Endodermal cell (in vitro differentiated cells): ENCODE results near the gene YOD1. TPM values are rescaled to one million over a fixed set of nuclear protein-coding genes. Genes with fewer than 3 reads are reported as not detected.

Experiments used
- DNase-seq: peaks from one replicate; pipeline ENCODE4 v3.0.0-alpha.2; 2017
- H3K27ac ChIP-seq: 2 replicates; pipeline ENCODE4 v1.5.1; 2013; ENCODE audit warnings: mild to moderate bottlenecking, low read depth, low read length, moderate library complexity
- H3K27me3 ChIP-seq: 2 replicates; pipeline ENCODE4 v1.6.1; 2013; ENCODE audit warnings: mild to moderate bottlenecking, low read length, moderate library complexity; ENCODE audit not compliant: insufficient read depth, control insufficient read depth, poor library complexity, severe bottlenecking
- H3K36me3 ChIP-seq: 2 replicates; pipeline ENCODE4 v1.7.0; 2013; ENCODE audit warnings: mild to moderate bottlenecking, low read length, moderate library complexity; ENCODE audit not compliant: control insufficient read depth, insufficient read depth
- H3K4me1 ChIP-seq: one replicate; pipeline ENCODE4 v1.7.0; 2013; ENCODE audit warnings: low read length; ENCODE audit not compliant: control insufficient read depth, insufficient read depth
- H3K4me3 ChIP-seq: 2 replicates; pipeline ENCODE4 v1.5.1; 2013; ENCODE audit warnings: mild to moderate bottlenecking, low read length, moderate library complexity
- H3K9ac ChIP-seq: 2 replicates; pipeline ENCODE4 v1.6.1; 2013; ENCODE audit warnings: mild to moderate bottlenecking, low read length, moderate library complexity; ENCODE audit not compliant: poor library complexity, severe bottlenecking; ENCODE audit errors: extremely low read depth
- H3K9me3 ChIP-seq: 2 replicates; pipeline ENCODE4 v1.6.1; 2013; ENCODE audit warnings: mild to moderate bottlenecking, low read length, moderate library complexity; ENCODE audit not compliant: control insufficient read depth
- H3K27ac Mint-ChIP-seq: 2 replicates; pipeline ENCODE4 v1.8.0; 2020; ENCODE audit warnings: mixed read lengths
- H3K27me3 Mint-ChIP-seq: 2 replicates; pipeline ENCODE4 v1.8.0; 2021; ENCODE audit warnings: mild to moderate bottlenecking, mixed read lengths; ENCODE audit not compliant: insufficient read depth
- H3K36me3 Mint-ChIP-seq: 2 replicates; pipeline ENCODE4 v1.8.0; 2020; ENCODE audit warnings: low read depth, mixed read lengths
- H3K4me1 Mint-ChIP-seq: 2 replicates; pipeline ENCODE4 v1.8.0; 2020; ENCODE audit warnings: mixed read lengths
- H3K4me3 Mint-ChIP-seq: 2 replicates; pipeline ENCODE4 v1.8.0; 2020; ENCODE audit warnings: mild to moderate bottlenecking, moderate library complexity, mixed read lengths
- H3K9me3 Mint-ChIP-seq: 2 replicates; pipeline ENCODE4 v1.8.0; 2020; ENCODE audit warnings: mild to moderate bottlenecking, mixed read lengths
- WGBS, 2 experiments: methylation state at CpG; one replicate each; pipeline versions ENCODE4 v1.1.5 to v1.1.7; 2013; ENCODE audit warnings: missing lambda C conversion rate in 2 of 2, mixed read lengths in 1 of 2; ENCODE audit not compliant: insufficient coverage in 1 of 2, insufficient read length in 1 of 2; 5-methylcytosine and 5-hydroxymethylcytosine counted together
- total RNA-seq, 2 donors: library from RNA; stranded (reverse); fragmentation: NEBNext Ultra II Directional in 1 of 2; extraction: Animal tissue kit (Norgen Biotek cat#: 25700) in 1 of 2; gene quantifications; 2 replicates in 1 of 2; 3 replicates in 1 of 2; pipeline ENCODE4 v1.2.1, GENCODE V29; 2021
- TF ChIP-seq, protein P1 (sequence below): fragments of 200-600 bp; sonication (generic); conservative IDR thresholded peaks from 2 replicates; pipeline ENCODE4 v1.5.0; 2021; ENCODE audit warnings: antibody characterized with exemption, mild to moderate bottlenecking

Gene YOD1
- total RNA-seq, 2 donors from 2014 or later: 10.8 to 18.8 TPM

DNA sequence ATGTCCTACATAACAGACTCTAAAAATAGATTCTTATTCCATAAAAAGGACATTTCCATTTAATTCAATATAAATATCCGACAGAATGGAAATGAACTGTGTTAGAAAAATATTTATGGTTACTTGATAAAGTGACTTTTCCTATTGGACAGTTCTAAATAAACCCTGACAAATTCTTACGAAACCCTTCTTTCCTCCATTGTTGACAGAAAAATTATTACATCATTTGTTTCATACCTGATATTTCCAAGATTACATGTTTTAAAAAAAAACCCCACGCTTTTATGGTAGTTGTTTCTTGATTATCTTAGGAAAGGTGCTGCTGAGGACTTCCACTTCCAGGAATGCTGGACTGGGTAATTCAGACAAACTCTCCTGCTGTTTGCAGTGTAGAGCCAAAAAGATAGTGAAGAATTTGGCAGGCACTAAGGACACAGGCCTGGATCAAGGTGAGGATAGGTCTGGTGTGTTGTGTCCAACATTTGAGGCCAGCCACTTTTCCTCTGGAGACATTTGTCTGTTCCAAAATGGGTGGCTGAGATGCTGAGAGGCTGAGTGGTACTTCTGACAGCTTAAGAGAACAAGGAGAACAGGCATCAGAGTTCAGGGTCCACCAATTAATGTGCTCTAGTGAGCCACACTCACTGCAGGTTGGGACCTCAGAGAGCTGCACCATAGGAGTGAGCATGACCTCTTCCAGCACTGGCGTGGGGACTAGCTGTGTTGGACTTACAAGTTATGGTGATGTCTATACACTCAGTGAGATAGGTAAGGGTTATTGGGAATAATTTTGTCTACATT lies 11.4 kb downstream of the YOD1 start:
- DNase-seq: no peak
- Mint-ChIP-seq H3K4me3 (no peak overlapping the region), H3K27ac (no peak overlapping the region), H3K36me3 (peaks cover 4% of the 10 kb centered on the region), H3K9me3 (peaks cover 2% of the 10 kb centered on the region), H3K4me1 (no peaks in the 10 kb centered on the region), H3K27me3 (peaks cover 4% of the 10 kb centered on the region)
- 87 to 100% methylated on average over 2 to 3 of the region's 4 CpGs for WGBS, 2 experiments
- Histone ChIP-seq H3K27ac (no peak overlapping the region), H3K9ac (no peak overlapping the region), H3K27me3 (peaks cover 26% of the 10 kb centered on the region), H3K4me1 (no peaks in the 10 kb centered on the region), H3K36me3 (no peaks in the 10 kb centered on the region), H3K9me3 (no peaks in the 10 kb centered on the region), H3K4me3 (no peak overlapping the region)
- TF ChIP-seq, protein P1, sequence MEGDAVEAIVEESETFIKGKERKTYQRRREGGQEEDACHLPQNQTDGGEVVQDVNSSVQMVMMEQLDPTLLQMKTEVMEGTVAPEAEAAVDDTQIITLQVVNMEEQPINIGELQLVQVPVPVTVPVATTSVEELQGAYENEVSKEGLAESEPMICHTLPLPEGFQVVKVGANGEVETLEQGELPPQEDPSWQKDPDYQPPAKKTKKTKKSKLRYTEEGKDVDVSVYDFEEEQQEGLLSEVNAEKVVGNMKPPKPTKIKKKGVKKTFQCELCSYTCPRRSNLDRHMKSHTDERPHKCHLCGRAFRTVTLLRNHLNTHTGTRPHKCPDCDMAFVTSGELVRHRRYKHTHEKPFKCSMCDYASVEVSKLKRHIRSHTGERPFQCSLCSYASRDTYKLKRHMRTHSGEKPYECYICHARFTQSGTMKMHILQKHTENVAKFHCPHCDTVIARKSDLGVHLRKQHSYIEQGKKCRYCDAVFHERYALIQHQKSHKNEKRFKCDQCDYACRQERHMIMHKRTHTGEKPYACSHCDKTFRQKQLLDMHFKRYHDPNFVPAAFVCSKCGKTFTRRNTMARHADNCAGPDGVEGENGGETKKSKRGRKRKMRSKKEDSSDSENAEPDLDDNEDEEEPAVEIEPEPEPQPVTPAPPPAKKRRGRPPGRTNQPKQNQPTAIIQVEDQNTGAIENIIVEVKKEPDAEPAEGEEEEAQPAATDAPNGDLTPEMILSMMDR: no peak

- TF ChIP-seq, protein P1: no peak
- no peak overlapping the region for H3K27ac Mint-ChIP-seq
- Histone ChIP-seq H3K27ac (no peak overlapping the region), H3K36me3 (no peaks in the 10 kb centered on the region), H3K9me3 (no peaks in the 10 kb centered on the region), H3K4me3 (no peak overlapping the region), H3K9ac (no peak overlapping the region), H3K4me1 (peaks cover 3% of the 10 kb centered on the region), H3K27me3 (peaks cover 26% of the 10 kb centered on the region)
- peaks cover 4% of the 10 kb centered on the region for H3K27me3 Mint-ChIP-seq
- DNase-seq: no peak
- peaks cover 15% of the 10 kb centered on the region for H3K4me1 Mint-ChIP-seq
- no peaks in the 10 kb centered on the region for H3K9me3 Mint-ChIP-seq
- no peak overlapping the region for H3K4me3 Mint-ChIP-seq
- 100% methylated on average over 1 of the region's 1 CpG; no CpG with 5 or more reads in 1 of the 2 experiments for WGBS, 2 experiments
- no peaks in the 10 kb centered on the region for H3K36me3 Mint-ChIP-seq
These were observed 14.1 kb downstream of the YOD1 start for GRCh38 chr1:207036865-207037264.

DNA sequence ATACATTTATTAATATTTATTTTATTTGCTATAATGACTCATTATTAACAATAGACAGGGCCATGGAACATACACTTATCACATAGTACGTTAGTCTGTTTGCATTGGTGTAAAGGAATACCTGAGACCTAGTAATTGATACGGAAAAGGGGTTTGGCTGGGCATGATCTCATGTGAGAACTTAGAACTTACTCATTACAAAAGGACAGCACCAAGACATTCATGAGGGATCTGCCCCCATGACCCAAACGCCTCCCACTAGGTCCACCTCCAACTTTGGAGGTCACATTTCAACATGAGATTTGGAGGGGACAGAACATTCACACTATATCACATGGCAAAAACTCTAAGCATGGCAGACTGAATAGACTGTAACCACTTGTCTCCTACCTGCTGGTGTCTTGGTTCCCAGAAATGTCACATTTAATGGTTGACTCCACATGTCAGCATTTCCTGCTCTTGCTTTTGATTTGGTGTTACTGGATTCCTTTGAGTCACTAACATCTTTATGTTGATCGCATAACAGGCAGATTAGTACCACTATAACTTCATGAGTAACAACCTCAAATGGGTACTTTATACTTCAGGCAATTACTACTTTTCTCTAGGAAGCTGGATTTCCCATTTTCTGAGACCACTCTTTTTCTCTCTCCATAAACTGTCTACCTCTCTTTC lies 15.0 kb downstream of the YOD1 start:
- H3K4me1 ChIP-seq: peaks cover 6% of the 10 kb centered on the region
- Mint-ChIP-seq H3K27ac (no peak overlapping the region), H3K27me3 (peaks cover 4% of the 10 kb centered on the region), H3K9me3 (no peaks in the 10 kb centered on the region), H3K36me3 (no peaks in the 10 kb centered on the region), H3K4me3 (no peak overlapping the region), H3K4me1 (peaks cover 23% of the 10 kb centered on the region)
- H3K27ac ChIP-seq: no peak overlapping the region
- no peak for DNase-seq
- TF ChIP-seq, protein P1: no peak
- H3K27me3 ChIP-seq: peaks cover 26% of the 10 kb centered on the region
- no peaks in the 10 kb centered on the region for H3K9me3 ChIP-seq
- 84 to 87% methylated on average over 3 to 4 of the region's 4 CpGs for WGBS, 2 experiments
- no peak overlapping the region for H3K4me3 ChIP-seq
- no peaks in the 10 kb centered on the region for H3K36me3 ChIP-seq
- H3K9ac ChIP-seq: no peak overlapping the region
